HCT116 (cell line): ENCODE measurements around the gene TRMT1. TPM values are rescaled to one million over a fixed set of nuclear protein-coding genes. Genes with fewer than 3 reads are reported as not detected.

Experiments
- ATAC-seq: fragments of 200-7000 bp; cut with Tn5 transposase; 2 replicates; pipeline ENCODE4 v1.9.1; 2020; ENCODE audit warnings: mild to moderate bottlenecking, moderate library complexity
- BruUV-seq: library from RNA; stranded (reverse); fragments of 400-500 nt; replicated peaks from 2 replicates; lab custom pipeline; 2021; lab: Mats Ljungman, UMichigan
- CTCF ChIA-PET: fragments of 300-600 bp; sonication (Branson Sonifier 250); formaldehyde crosslinking; loops from one replicate; lab custom pipeline; 2021; ENCODE audit warnings: antibody characterized with exemption; lab: Charles Lee
- POLR2A ChIA-PET: fragments of 300-600, 350-600 bp; sonication (Branson Sonifier 250); formaldehyde crosslinking; loops from one replicate; lab custom pipeline; 2021; ENCODE audit warnings: antibody characterized with exemption; lab: Charles Lee
- RAD21 ChIA-PET, 2 experiments: fragments of 300-600 bp; sonication (Branson Sonifier 250); formaldehyde crosslinking; loops; one replicate each; lab custom pipeline; 2023; ENCODE audit warnings: low total read pairs in 2 of 2; ENCODE audit not compliant: uncharacterized antibody in 2 of 2, unreplicated experiment in 2 of 2, low non-redundant PET in 1 of 2; lab: Charles Lee
- DNase-seq: peaks from one replicate; pipeline ENCODE4 v3.0.0-alpha.2; 2010; ENCODE audit warnings: low read depth, low spot score
- H2AFZ ChIP-seq: fragments of 200-600 bp; shearing (Covaris generic), sonication (generic); 2 replicates; pipeline ENCODE4 v1.6.1; 2017; ENCODE audit warnings: low read depth, mixed run types, mixed read lengths, antibody characterized with exemption, low read length; ENCODE audit not compliant: poor library complexity, severe bottlenecking
- H3K27ac ChIP-seq: 2 replicates; pipeline ENCODE4 v1.5.1; 2012; ENCODE audit warnings: low read depth, low read length
- H3K27me3 ChIP-seq: fragments of 200-600 bp; sonication (generic); 2 replicates; pipeline ENCODE4 v1.6.1; 2016; ENCODE audit warnings: mixed run types, low read length, mixed read lengths; ENCODE audit not compliant: insufficient read depth
- H3K36me3 ChIP-seq, 2 experiments: fragments of 200-500 bp in 1 of 2; fragments of 200-600 bp in 1 of 2; sonication (Bioruptor generic) in 1 of 2; sonication (generic) in 1 of 2; 2 replicates each; pipeline versions ENCODE4 v1.5.1 to v1.6.1; 2014 to 2016; ENCODE audit warnings: low read length in 2 of 2, inconsistent platforms in 1 of 2, mixed read lengths in 1 of 2, mixed run types in 1 of 2; ENCODE audit not compliant: insufficient read depth in 2 of 2, control insufficient read depth in 1 of 2
- H3K4me1 ChIP-seq, 2 experiments: fragments of 200-600 bp in 1 of 2; sonication (generic) in 1 of 2; 2 replicates each; pipeline versions ENCODE4 v1.5.1 to v1.6.1; 2012 to 2017; ENCODE audit warnings: low read length in 2 of 2, inconsistent platforms in 1 of 2, mild to moderate bottlenecking in 1 of 2, mixed read lengths in 1 of 2, mixed run types in 1 of 2, moderate library complexity in 1 of 2; ENCODE audit not compliant: insufficient read depth in 2 of 2, control insufficient read depth in 1 of 2
- H3K4me2 ChIP-seq: fragments of 200-600 bp; sonication (generic); 2 replicates; pipeline ENCODE4 v1.6.1; 2017; ENCODE audit warnings: mixed run types, low read length, mixed read lengths
- H3K4me3 ChIP-seq, 2 experiments: fragments of 200-600 bp in 1 of 2; sonication (generic) in 1 of 2; replicated peaks in 1 of 2; 2 replicates each; pipeline ENCODE4 v1.5.1; 2011 to 2016; ENCODE audit warnings: low read length in 2 of 2, control low read depth in 1 of 2, low read depth in 1 of 2, mild to moderate bottlenecking in 1 of 2, mixed read lengths in 1 of 2, mixed run types in 1 of 2
- H3K79me2 ChIP-seq: fragments of 200-600 bp; sonication (generic); 2 replicates; pipeline ENCODE4 v1.6.1; 2017; ENCODE audit warnings: mild to moderate bottlenecking, mixed run types, low read length, moderate library complexity, mixed read lengths; ENCODE audit not compliant: insufficient read depth
- H3K9ac ChIP-seq: fragments of 200-600 bp; sonication (generic); 2 replicates; pipeline ENCODE4 v1.6.1; 2016; ENCODE audit warnings: low read length, mixed read lengths
- H3K9me2 ChIP-seq: fragments of 200-600 bp; sonication (generic), shearing (Covaris generic); 2 replicates; pipeline ENCODE4 v1.6.1; 2017; ENCODE audit warnings: mixed run types, mild to moderate bottlenecking, moderate library complexity; ENCODE audit not compliant: insufficient read depth
- H3K9me3 ChIP-seq, 2 experiments: fragments of 200-500 bp in 1 of 2; fragments of 200-600 bp in 1 of 2; sonication (Bioruptor generic) in 1 of 2; sonication (generic) in 1 of 2; 2 replicates each; pipeline ENCODE4 v1.6.1; 2014 to 2017; ENCODE audit warnings: low read length in 2 of 2, mixed read lengths in 2 of 2, inconsistent platforms in 1 of 2, low read depth in 1 of 2, mild to moderate bottlenecking in 1 of 2, mixed run types in 1 of 2, moderate library complexity in 1 of 2; ENCODE audit not compliant: control insufficient read depth in 1 of 2, insufficient read depth in 1 of 2
- H4K20me1 ChIP-seq: fragments of 200-600 bp; sonication (generic), shearing (Covaris generic); 2 replicates; pipeline ENCODE4 v1.6.1; 2017; ENCODE audit warnings: mixed run types, mild to moderate bottlenecking, moderate library complexity; ENCODE audit not compliant: insufficient read depth
- CBX3 ChIP-seq: IDR thresholded peaks from 2 replicates; pipeline ENCODE4 v1.6.1; 2012; ENCODE audit warnings: low read depth
- EGR1 ChIP-seq: IDR thresholded peaks from 2 replicates; pipeline ENCODE4 v1.6.1; 2012; ENCODE audit warnings: low read depth
- JUND ChIP-seq: IDR thresholded peaks from 2 replicates; pipeline ENCODE4 v1.6.1; 2012
- RAD21 ChIP-seq: IDR thresholded peaks from 2 replicates; pipeline ENCODE4 v1.6.1; 2012; ENCODE audit warnings: low read depth, mild to moderate bottlenecking
- REST ChIP-seq: IDR thresholded peaks from 2 replicates; pipeline ENCODE4 v1.6.1; 2012; ENCODE audit warnings: low read depth
- SRF ChIP-seq: IDR thresholded peaks from 2 replicates; pipeline ENCODE4 v1.6.1; 2012; ENCODE audit warnings: low read depth
- ZFX ChIP-seq: fragments of 450-650 bp; IDR thresholded peaks from 2 replicates; pipeline ENCODE4 v1.6.1; 2017
- intact Hi-C: fragments of 100-400 bp; cut with micrococcal nuclease; formaldehyde crosslinking; loops from 2 replicates; pipeline ENCODE4 v1.10.0; 2022
- total RNA-seq: library from RNA; stranded (reverse); gene quantifications from one replicate; pipeline ENCODE4 v1.2.1, GENCODE V29; 2021; ENCODE audit not compliant: unreplicated experiment

Gene TRMT1
- total RNA-seq, 1 experiment from 2014 or later: 84.4 TPM

GRCh38 chr19:13152974-13153568, 36.5 kb upstream of the TRMT1 start (continued):
- TF ChIP-seq REST (no peak), RAD21 (no peak), EGR1 (no peak), JUND (no peak)
- TF ChIP-seq, all 23 proteins: peak for 5

GRCh38 chr19:13152356-13152973, 35.9 kb upstream of the TRMT1 start:
- Histone ChIP-seq H3K27me3 (no peaks in the 10 kb centered on the region), H4K20me1 (peaks cover 12% of the 10 kb centered on the region; the same call in 1 of the 2 replicates), H3K4me3 (peak overlapping the region; percentile 81 to 94), H3K9ac (peak overlapping the region; percentile 96), H3K9me3 (no peaks in the 10 kb centered on the region), H3K27ac (peak overlapping the region; percentile 99), H3K79me2 (peaks cover 54% of the 10 kb centered on the region), H3K4me2 (peak overlapping the region; percentile 100), H2AFZ (no peak overlapping the region), H3K9me2 (no peaks in the 10 kb centered on the region), H3K4me1 (peaks cover 33 to 67% of the 10 kb centered on the region in 2 experiments), H3K36me3 (peaks cover 0 to 12% of the 10 kb centered on the region in 2 experiments; a peak in 2 of 4 replicates)
- ChIA-PET RAD21 (no interaction called here), CTCF (interaction anchor here (0.8 to 0.9 kb wide), 2 partner anchors 11 to 35 kb away, joined by 4 read pairs; partner anchors contain the start of gene NACC1), POLR2A (interaction anchor here (0.8 to 2.2 kb wide), 11 partner anchors 9 to 160 kb away, joined by 3 to 36 read pairs (median 5); partner anchors contain the start of gene NACC1)
- BruUV-seq: TSS peak; percentile 52
- ATAC-seq (peak; percentile 2), DNase-seq (no peak)
- TF ChIP-seq CBX3: no peak
- peak; percentile 44; the same call in 1 of the 2 replicates for TF ChIP-seq ZFX
- no peak for TF ChIP-seq SRF
- no peak for TF ChIP-seq REST
- intact Hi-C loops: loop anchor here (5.0 kb wide), 2 partner anchors 110 to 695 kb away; no protein-coding TSS in a partner anchor
